ENCODE data around the gene STK35.

The STK35 gene

DNA sequence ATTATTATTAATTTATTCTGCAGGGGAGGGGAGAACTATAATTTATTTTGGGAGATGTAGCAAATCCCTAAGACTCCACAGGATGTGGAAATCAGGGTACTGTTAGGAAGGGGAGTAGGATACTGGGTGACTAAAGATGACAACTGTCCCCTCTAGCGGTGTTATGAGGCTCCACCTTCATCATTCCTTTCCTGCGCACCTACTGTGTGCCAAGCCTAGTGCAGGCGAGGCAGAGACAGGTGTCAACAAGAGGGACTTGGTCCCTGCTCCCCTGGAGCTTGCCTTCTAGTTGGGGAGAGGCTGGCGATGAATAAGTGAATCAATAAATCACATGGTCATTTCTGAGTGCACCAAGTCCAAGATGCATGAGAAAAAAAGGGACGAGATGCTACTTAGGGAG is 65.5 kb downstream of the STK35 start:
- H3K9me2 ChIP-seq (replicated peaks; ENCODE audit: insufficient read depth, low read length): no peaks in the 10 kb centered on the region
- no peaks in the 10 kb centered on the region for H3K4me1 ChIP-seq (ENCODE audit: low read length)
- H4K20me1 ChIP-seq (ENCODE audit: insufficient read depth, low read length): no peaks in the 10 kb centered on the region
- H3K27me3 ChIP-seq (replicated peaks; ENCODE audit: insufficient read depth, low read length): no peaks in the 10 kb centered on the region
- no peaks in the 10 kb centered on the region for H3K79me2 ChIP-seq (ENCODE audit: low read length)
- TF ChIP-seq EZH2 (optimal IDR thresholded peaks at IDR 0.05; ENCODE audit: low read depth, low read length): no peak
- TF ChIP-seq, protein P1, sequence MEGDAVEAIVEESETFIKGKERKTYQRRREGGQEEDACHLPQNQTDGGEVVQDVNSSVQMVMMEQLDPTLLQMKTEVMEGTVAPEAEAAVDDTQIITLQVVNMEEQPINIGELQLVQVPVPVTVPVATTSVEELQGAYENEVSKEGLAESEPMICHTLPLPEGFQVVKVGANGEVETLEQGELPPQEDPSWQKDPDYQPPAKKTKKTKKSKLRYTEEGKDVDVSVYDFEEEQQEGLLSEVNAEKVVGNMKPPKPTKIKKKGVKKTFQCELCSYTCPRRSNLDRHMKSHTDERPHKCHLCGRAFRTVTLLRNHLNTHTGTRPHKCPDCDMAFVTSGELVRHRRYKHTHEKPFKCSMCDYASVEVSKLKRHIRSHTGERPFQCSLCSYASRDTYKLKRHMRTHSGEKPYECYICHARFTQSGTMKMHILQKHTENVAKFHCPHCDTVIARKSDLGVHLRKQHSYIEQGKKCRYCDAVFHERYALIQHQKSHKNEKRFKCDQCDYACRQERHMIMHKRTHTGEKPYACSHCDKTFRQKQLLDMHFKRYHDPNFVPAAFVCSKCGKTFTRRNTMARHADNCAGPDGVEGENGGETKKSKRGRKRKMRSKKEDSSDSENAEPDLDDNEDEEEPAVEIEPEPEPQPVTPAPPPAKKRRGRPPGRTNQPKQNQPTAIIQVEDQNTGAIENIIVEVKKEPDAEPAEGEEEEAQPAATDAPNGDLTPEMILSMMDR (IDR thresholded peaks at IDR 0.05; ENCODE audit: low read length): no peak
- TF ChIP-seq EZH2phosphoT487 (IDR thresholded peaks at IDR 0.05; ENCODE audit: low read length): no peak
- no peak overlapping the region for H3K27ac ChIP-seq (ENCODE audit: low read length)
- H2AFZ ChIP-seq (ENCODE audit: low read length): no peak overlapping the region
- no peaks in the 10 kb centered on the region for H3K36me3 ChIP-seq (replicated peaks; ENCODE audit: insufficient read depth, low read length)
- no peak overlapping the region for H3K4me3 ChIP-seq (ENCODE audit: low read length)
- no peaks in the 10 kb centered on the region for H3K9me3 ChIP-seq (replicated peaks; ENCODE audit: insufficient read depth, low read length)
- DNase-seq: no peak
- no peak overlapping the region for H3K9ac ChIP-seq (ENCODE audit: low read length)
- H3F3A ChIP-seq (ENCODE audit: insufficient read depth, low read length): no peaks in the 10 kb centered on the region
- no peak overlapping the region for H3K4me2 ChIP-seq (ENCODE audit: low read depth, low read length)

DNA sequence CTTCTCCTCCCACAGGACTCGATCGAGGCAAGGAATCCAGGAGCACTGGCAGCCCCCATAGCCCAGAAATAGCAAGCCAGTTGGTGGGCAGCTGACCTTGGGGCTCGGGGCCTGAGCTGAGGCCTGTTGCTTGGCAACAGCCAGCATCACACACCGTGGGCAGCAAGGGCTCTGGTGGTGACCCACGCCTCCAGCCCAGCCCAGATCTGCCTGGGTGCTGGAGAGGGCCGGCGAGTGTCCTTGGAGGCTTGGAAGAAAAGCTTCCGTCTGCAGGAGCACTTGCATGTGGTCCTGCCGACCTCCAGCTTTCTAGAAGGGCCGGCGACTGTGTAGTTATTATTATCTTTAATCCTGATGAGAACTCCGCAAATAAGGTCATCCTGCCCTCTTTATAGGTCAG is 67.3 kb downstream of the STK35 start:
- H2AFZ ChIP-seq (ENCODE audit: low read length): no peak overlapping the region
- H3K4me1 ChIP-seq (ENCODE audit: low read length): no peaks in the 10 kb centered on the region
- TF ChIP-seq, protein P1 (IDR thresholded peaks at IDR 0.05; ENCODE audit: low read length): no peak
- no peaks in the 10 kb centered on the region for H3F3A ChIP-seq (ENCODE audit: insufficient read depth, low read length)
- no peak for DNase-seq
- no peaks in the 10 kb centered on the region for H4K20me1 ChIP-seq (ENCODE audit: insufficient read depth, low read length)
- no peaks in the 10 kb centered on the region for H3K36me3 ChIP-seq (replicated peaks; ENCODE audit: insufficient read depth, low read length)
- no peak overlapping the region for H3K4me2 ChIP-seq (ENCODE audit: low read depth, low read length)
- no peaks in the 10 kb centered on the region for H3K27me3 ChIP-seq (replicated peaks; ENCODE audit: insufficient read depth, low read length)
- no peak overlapping the region for H3K4me3 ChIP-seq (ENCODE audit: low read length)
- no peaks in the 10 kb centered on the region for H3K9me3 ChIP-seq (replicated peaks; ENCODE audit: insufficient read depth, low read length)
- H3K9ac ChIP-seq (ENCODE audit: low read length): no peak overlapping the region
- H3K79me2 ChIP-seq (ENCODE audit: low read length): no peaks in the 10 kb centered on the region
- H3K27ac ChIP-seq (ENCODE audit: low read length): no peak overlapping the region
- no peaks in the 10 kb centered on the region for H3K9me2 ChIP-seq (replicated peaks; ENCODE audit: insufficient read depth, low read length)

DNA sequence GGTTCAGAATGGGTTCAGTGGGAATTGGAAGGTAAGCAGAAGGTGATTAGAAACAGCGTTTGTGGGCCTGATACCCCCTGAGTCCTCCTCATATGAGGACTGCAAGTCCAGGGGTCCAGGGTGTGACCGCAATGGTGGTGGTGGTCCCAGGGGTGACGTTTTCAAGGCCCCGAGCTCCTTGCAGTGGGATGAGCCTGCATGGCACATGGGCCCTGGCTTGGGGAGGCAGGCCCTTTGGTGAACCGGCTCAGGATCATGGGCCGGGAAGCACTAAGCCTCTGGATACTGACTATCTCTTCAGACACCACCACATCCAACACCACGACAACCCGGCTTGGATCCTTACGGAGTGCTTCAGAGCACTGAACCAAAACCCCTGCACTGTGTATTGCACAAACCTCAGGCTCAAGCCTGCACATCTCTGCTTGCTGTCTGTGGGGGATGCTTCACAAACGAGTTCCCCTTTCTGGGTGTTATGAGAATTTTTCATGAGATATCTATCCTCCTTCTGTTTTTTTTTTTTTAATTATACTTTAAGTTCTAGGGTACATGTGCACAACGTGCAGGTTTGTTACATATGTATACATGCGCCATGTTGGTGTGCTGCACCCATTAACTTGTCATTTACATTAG is 67.9 kb downstream of the STK35 start:
- Histone ChIP-seq H3K27me3 (replicated peaks; ENCODE audit: insufficient read depth, low read length) (no peaks in the 10 kb centered on the region), H3K9me3 (replicated peaks; ENCODE audit: insufficient read depth, low read length) (no peaks in the 10 kb centered on the region), H3K4me2 (ENCODE audit: low read depth, low read length) (no peak overlapping the region), H3F3A (ENCODE audit: insufficient read depth, low read length) (no peaks in the 10 kb centered on the region), H3K27ac (ENCODE audit: low read length) (no peak overlapping the region), H4K20me1 (ENCODE audit: insufficient read depth, low read length) (no peaks in the 10 kb centered on the region), H3K9me2 (replicated peaks; ENCODE audit: insufficient read depth, low read length) (no peaks in the 10 kb centered on the region), H3K79me2 (ENCODE audit: low read length) (no peaks in the 10 kb centered on the region), H3K9ac (ENCODE audit: low read length) (no peak overlapping the region), H2AFZ (ENCODE audit: low read length) (no peak overlapping the region), H3K4me3 (ENCODE audit: low read length) (no peak overlapping the region), H3K4me1 (ENCODE audit: low read length) (no peaks in the 10 kb centered on the region), H3K36me3 (replicated peaks; ENCODE audit: insufficient read depth, low read length) (no peaks in the 10 kb centered on the region)
- TF ChIP-seq, protein P1 (IDR thresholded peaks at IDR 0.05; ENCODE audit: low read length): no peak
- TF ChIP-seq EZH2phosphoT487 (IDR thresholded peaks at IDR 0.05; ENCODE audit: low read length) (no peak), EZH2 (optimal IDR thresholded peaks at IDR 0.05; ENCODE audit: low read depth, low read length) (no peak)
- DNase-seq: no peak

All from MM.1S (cell line).